Sigmoid colon (tissue), 7 donors: ENCODE results near the gene SYT10. TPM values are rescaled to one million over a fixed set of nuclear protein-coding genes. Genes with fewer than 3 reads are reported as not detected.
"Not testable (repeated sequence)": the region's sequence is repeated elsewhere in the genome, so short reads cannot be mapped to it uniquely, and the experiment has no call there.

ENCODE experiments used
- DNase-seq: peaks from one replicate; pipeline ENCODE4 v3.0.0-alpha.2; 2019
- H3K27ac ChIP-seq, 4 donors: fragments of 200-600 bp; sonication (generic); one replicate each; pipeline ENCODE4 v1.5.1; 2016 to 2019; ENCODE audit warnings: mild to moderate bottlenecking in 1 of 4
- H3K27me3 ChIP-seq, 3 donors: fragments of 200-600 bp; sonication (generic); one replicate each; pipeline ENCODE4 v1.5.1; 2019; ENCODE audit warnings: mild to moderate bottlenecking in 1 of 3
- H3K36me3 ChIP-seq, 4 donors: fragments of 200-600 bp; sonication (generic); one replicate each; pipeline ENCODE4 v1.5.1; 2016 to 2019
- H3K4me1 ChIP-seq, 4 donors: fragments of 200-600 bp; sonication (generic); one replicate each; pipeline ENCODE4 v1.5.1; 2017 to 2019
- H3K4me3 ChIP-seq, 4 donors: fragments of 200-600 bp; sonication (generic); one replicate each; pipeline ENCODE4 v1.5.1; 2017 to 2019; ENCODE audit warnings: mild to moderate bottlenecking in 2 of 4, moderate library complexity in 1 of 4
- H3K9me3 ChIP-seq, 4 donors: fragments of 200-600 bp in 3 of 4; sonication (generic) in 3 of 4; one replicate each; pipeline versions ENCODE4 v1.5.1 to v1.6.1; 2013 to 2019
- CTCF ChIP-seq, 4 experiments: fragments of 450-650 bp in 3 of 4; fragments of 200-600 bp in 1 of 4; IDR thresholded peaks; one replicate each; pipeline ENCODE4 v1.5.1; 2016 to 2019; ENCODE audit warnings: antibody characterized with exemption in 4 of 4, mild to moderate bottlenecking in 3 of 4, moderate library complexity in 2 of 4
- EP300 ChIP-seq, 4 donors: sonication (generic); formaldehyde crosslinking; IDR thresholded peaks; one replicate each; pipeline ENCODE4 v1.6.1; 2017; ENCODE audit warnings: antibody characterized with exemption in 4 of 4
- POLR2A ChIP-seq, 2 donors: fragments of 450-650 bp; IDR thresholded peaks; one replicate each; pipeline ENCODE4 v1.6.1; 2016; ENCODE audit warnings: antibody characterized with exemption in 2 of 2, mild to moderate bottlenecking in 2 of 2, moderate library complexity in 2 of 2
- POLR2AphosphoS5 ChIP-seq, 4 donors: sonication (generic); formaldehyde crosslinking; IDR thresholded peaks; one replicate each; pipeline ENCODE4 v1.6.1; 2017; ENCODE audit warnings: antibody characterized with exemption in 4 of 4
- WGBS, 2 donors: extraction: QIAGEN DNeasy Blood & Tissue Kit; methylation state at CpG; one replicate each; pipeline ENCODE4 v1.1.7; 2013; 5-methylcytosine and 5-hydroxymethylcytosine counted together
- intact Hi-C: fragments of 100-400 bp; cut with DNase I; formaldehyde crosslinking; loops from one replicate; pipeline ENCODE4 v1.15.1; 2023
- polyA plus RNA-seq, 3 donors: library from polyadenylated mRNA; stranded (reverse); fragments of 200-250 nt; gene quantifications; one replicate each; pipeline ENCODE4 v1.2.3, GENCODE V29; 2013
- total RNA-seq, 4 donors: library from RNA; depleted of rRNA; stranded (reverse); fragments of >200 nt; gene quantifications; one replicate each; pipeline ENCODE4 v1.1.0, GENCODE V29; 2016
- donor health status: healthy with polysubstance abuse.
- donor health status: Bipolar disorder and iron deficiency.
- donor health status: healthy.

Gene SYT10
- total and polyA plus RNA-seq, 7 donors, result 0.13 to 6.9 (median 2.0) TPM; not detected in 2

- no peak overlapping the region for H3K4me3 ChIP-seq
- 64 to 79% methylated on average over 1 of the region's 1 CpG for WGBS, 2 donors
- no peaks in the 10 kb centered on the region for H3K36me3 ChIP-seq
- no peak for DNase-seq
- no peaks in the 10 kb centered on the region for H3K27me3 ChIP-seq
- no peaks in the 10 kb centered on the region for H3K4me1 ChIP-seq
- TF ChIP-seq POLR2AphosphoS5 (IDR thresholded peaks at IDR 0.05), result no peak
- TF ChIP-seq EP300 (IDR thresholded peaks at IDR 0.05), result no peak
- no peak for TF ChIP-seq CTCF (IDR thresholded peaks at IDR 0.05)
- no peak for TF ChIP-seq POLR2A (IDR thresholded peaks at IDR 0.05)
- intact Hi-C loops, result no loop called here
- H3K9me3 ChIP-seq, result no peaks in the 10 kb centered on the region
- no peak overlapping the region for H3K27ac ChIP-seq
Observed at GRCh38 chr12:33376153-33376552, 63.5 kb downstream of the SYT10 start.

GRCh38 chr12:33370318-33370717, 69.3 kb downstream of the SYT10 start:
- Histone ChIP-seq H3K27ac (no peak overlapping the region), H3K36me3 (no peaks in the 10 kb centered on the region), H3K27me3 (no peaks in the 10 kb centered on the region), H3K9me3 (no peaks in the 10 kb centered on the region), H3K4me1 (no peaks in the 10 kb centered on the region), H3K4me3 (no peak overlapping the region)
- WGBS, 2 donors, result 52 to 77% methylated on average over 2 of the region's 2 CpGs
- intact Hi-C loops, result no loop called here
- TF ChIP-seq EP300 (IDR thresholded peaks at IDR 0.05) (no peak), CTCF (IDR thresholded peaks at IDR 0.05) (no peak), POLR2AphosphoS5 (IDR thresholded peaks at IDR 0.05) (no peak), POLR2A (IDR thresholded peaks at IDR 0.05) (no peak)
- no peak for DNase-seq

GRCh38 chr12:33357181-33357580, 82.4 kb downstream of the SYT10 start:
- no peak for TF ChIP-seq POLR2A (IDR thresholded peaks at IDR 0.05)
- no peak for TF ChIP-seq CTCF (IDR thresholded peaks at IDR 0.05)
- no peak for TF ChIP-seq POLR2AphosphoS5 (IDR thresholded peaks at IDR 0.05)
- no peak for TF ChIP-seq EP300 (IDR thresholded peaks at IDR 0.05)
- intact Hi-C loops, result no loop called here
- Histone ChIP-seq H3K36me3 (no peaks in the 10 kb centered on the region), H3K27me3 (no peaks in the 10 kb centered on the region), H3K9me3 (no peaks in the 10 kb centered on the region), H3K4me3 (no peak overlapping the region), H3K27ac (no peak overlapping the region), H3K4me1 (no peaks in the 10 kb centered on the region)
- no peak for DNase-seq
- WGBS, 2 donors, result 87 to 90% methylated on average over 2 of the region's 2 CpGs

- H3K36me3 ChIP-seq, result no peaks in the 10 kb centered on the region
- no peaks in the 10 kb centered on the region for H3K27me3 ChIP-seq
- no peak overlapping the region for H3K27ac ChIP-seq
- TF ChIP-seq POLR2A (IDR thresholded peaks at IDR 0.05) (no peak), EP300 (IDR thresholded peaks at IDR 0.05) (no peak), CTCF (IDR thresholded peaks at IDR 0.05) (no peak), POLR2AphosphoS5 (IDR thresholded peaks at IDR 0.05) (no peak)
- H3K4me1 ChIP-seq, result no peaks in the 10 kb centered on the region
- intact Hi-C loops, result no loop called here
- DNase-seq, result no peak
- no peaks in the 10 kb centered on the region for H3K9me3 ChIP-seq
- no peak overlapping the region for H3K4me3 ChIP-seq
Observed at GRCh38 chr12:33349791-33350190, 89.8 kb downstream of the SYT10 start.

GRCh38 chr12:33331961-33332398, 107.6 kb downstream of the SYT10 start:
- H3K4me3 ChIP-seq, H3K27me3 ChIP-seq, H3K9me3 ChIP-seq, H3K36me3 ChIP-seq, H3K4me1 ChIP-seq, DNase-seq, intact Hi-C loops, H3K27ac ChIP-seq: not testable (repeated sequence)
- 84 to 89% methylated on average over 15 of the region's 15 CpGs for WGBS, 2 donors
